Parathyroid adenoma (tissue), 2 donors: ENCODE measurements around the gene C2orf66.

ENCODE experiments used
- H2AFZ ChIP-seq: fragments of 300-600 bp; sonication (generic); one replicate; pipeline ENCODE4 v1.7.0; 2017; ENCODE audit warnings: antibody characterized with exemption, mild to moderate bottlenecking
- H3K27ac ChIP-seq: fragments of 300-600 bp; sonication (generic); one replicate; pipeline ENCODE4 v1.7.0; 2017
- H3K27me3 ChIP-seq: fragments of 300-600 bp; sonication (generic); one replicate; pipeline ENCODE4 v1.7.0; 2017; ENCODE audit warnings: low read length; ENCODE audit not compliant: control insufficient read depth, insufficient read depth
- H3K36me3 ChIP-seq: fragments of 300-600 bp; sonication (generic); one replicate; pipeline ENCODE4 v1.7.0; 2017; ENCODE audit warnings: low read length; ENCODE audit not compliant: control insufficient read depth, insufficient read depth
- H3K4me1 ChIP-seq: fragments of 300-600 bp; sonication (generic); one replicate; pipeline ENCODE4 v1.7.0; 2017; ENCODE audit warnings: control low read depth
- H3K4me2 ChIP-seq: fragments of 300-600 bp; sonication (generic); one replicate; pipeline ENCODE4 v1.7.0; 2017; ENCODE audit warnings: low read length
- H3K4me3 ChIP-seq: fragments of 300-600 bp; sonication (generic); one replicate; pipeline ENCODE4 v1.7.0; 2017; ENCODE audit warnings: low read depth, low read length
- H3K79me2 ChIP-seq: fragments of 300-600 bp; sonication (generic); one replicate; pipeline ENCODE4 v1.7.0; 2017; ENCODE audit warnings: control low read depth
- H3K9ac ChIP-seq: fragments of 300-600 bp; sonication (generic); one replicate; pipeline ENCODE4 v1.7.0; 2017; ENCODE audit warnings: mild to moderate bottlenecking
- H3K9me3 ChIP-seq: fragments of 300-600 bp; sonication (generic); one replicate; pipeline ENCODE4 v1.7.0; 2017; ENCODE audit warnings: low read length; ENCODE audit not compliant: control insufficient read depth
- CTCF ChIP-seq: fragments of 300-600 bp; sonication (generic); IDR thresholded peaks from one replicate; pipeline ENCODE4 v1.7.0; 2017; ENCODE audit warnings: antibody characterized with exemption, mild to moderate bottlenecking
- donor health status: primary hyperparathyroidism.

Gene C2orf66

GRCh38 chr2:196830701-196831100 is 21.5 kb upstream of the C2orf66 start:
- no peaks in the 10 kb centered on the region for H3K4me1 ChIP-seq
- no peak overlapping the region for H3K4me2 ChIP-seq
- H2AFZ ChIP-seq = no peak overlapping the region
- TF ChIP-seq CTCF = no peak
- no peaks in the 10 kb centered on the region for H3K79me2 ChIP-seq
- no peak overlapping the region for H3K27ac ChIP-seq
- H3K36me3 ChIP-seq = no peaks in the 10 kb centered on the region
- no peaks in the 10 kb centered on the region for H3K9me3 ChIP-seq
- no peak overlapping the region for H3K9ac ChIP-seq
- H3K27me3 ChIP-seq = no peaks in the 10 kb centered on the region
- no peak overlapping the region for H3K4me3 ChIP-seq

- no peak overlapping the region for H3K9ac ChIP-seq
- H2AFZ ChIP-seq = no peak overlapping the region
- no peak overlapping the region for H3K27ac ChIP-seq
- no peaks in the 10 kb centered on the region for H3K27me3 ChIP-seq
- H3K4me1 ChIP-seq = no peaks in the 10 kb centered on the region
- H3K9me3 ChIP-seq = no peaks in the 10 kb centered on the region
- no peak overlapping the region for H3K4me3 ChIP-seq
- H3K4me2 ChIP-seq = no peak overlapping the region
- no peaks in the 10 kb centered on the region for H3K36me3 ChIP-seq
- no peaks in the 10 kb centered on the region for H3K79me2 ChIP-seq
- TF ChIP-seq CTCF = no peak
These were observed 18.2 kb upstream of the C2orf66 start for GRCh38 chr2:196827356-196827755.

- H3K36me3 ChIP-seq = no peaks in the 10 kb centered on the region
- H3K4me3 ChIP-seq = no peak overlapping the region
- H3K27me3 ChIP-seq = no peaks in the 10 kb centered on the region
- H3K4me1 ChIP-seq = no peaks in the 10 kb centered on the region
- H3K4me2 ChIP-seq = no peak overlapping the region
- no peaks in the 10 kb centered on the region for H3K79me2 ChIP-seq
- TF ChIP-seq CTCF = no peak
- H3K9ac ChIP-seq = no peak overlapping the region
- H3K27ac ChIP-seq = no peak overlapping the region
- H3K9me3 ChIP-seq = no peaks in the 10 kb centered on the region
- H2AFZ ChIP-seq = no peak overlapping the region
These were observed 14.8 kb upstream of the C2orf66 start for GRCh38 chr2:196823750-196824522.

GRCh38 chr2:196821195-196821594 is 12.0 kb upstream of the C2orf66 start:
- Histone ChIP-seq H3K27me3 (no peaks in the 10 kb centered on the region), H3K36me3 (no peaks in the 10 kb centered on the region), H3K4me3 (no peak overlapping the region), H3K9me3 (no peaks in the 10 kb centered on the region), H3K4me1 (no peaks in the 10 kb centered on the region), H3K9ac (no peak overlapping the region), H3K79me2 (no peaks in the 10 kb centered on the region), H2AFZ (no peak overlapping the region), H3K27ac (no peak overlapping the region), H3K4me2 (no peak overlapping the region)
- TF ChIP-seq CTCF = no peak

- H3K4me2 ChIP-seq = no peak overlapping the region
- no peak overlapping the region for H3K9ac ChIP-seq
- no peaks in the 10 kb centered on the region for H3K27me3 ChIP-seq
- no peak for TF ChIP-seq CTCF
- no peak overlapping the region for H3K4me3 ChIP-seq
- no peak overlapping the region for H3K27ac ChIP-seq
- H2AFZ ChIP-seq = no peak overlapping the region
- H3K36me3 ChIP-seq = no peaks in the 10 kb centered on the region
- no peaks in the 10 kb centered on the region for H3K79me2 ChIP-seq
- peaks cover 6% of the 10 kb centered on the region for H3K4me1 ChIP-seq
- H3K9me3 ChIP-seq = no peaks in the 10 kb centered on the region
These were observed 981 bp downstream of the C2orf66 start for GRCh38 chr2:196808083-196808665.
